ENCODE data around the gene LMBR1.
A peak's percentile ranks its signal among the peaks of the same experiment; 100 is the strongest.

Gene LMBR1

DNA sequence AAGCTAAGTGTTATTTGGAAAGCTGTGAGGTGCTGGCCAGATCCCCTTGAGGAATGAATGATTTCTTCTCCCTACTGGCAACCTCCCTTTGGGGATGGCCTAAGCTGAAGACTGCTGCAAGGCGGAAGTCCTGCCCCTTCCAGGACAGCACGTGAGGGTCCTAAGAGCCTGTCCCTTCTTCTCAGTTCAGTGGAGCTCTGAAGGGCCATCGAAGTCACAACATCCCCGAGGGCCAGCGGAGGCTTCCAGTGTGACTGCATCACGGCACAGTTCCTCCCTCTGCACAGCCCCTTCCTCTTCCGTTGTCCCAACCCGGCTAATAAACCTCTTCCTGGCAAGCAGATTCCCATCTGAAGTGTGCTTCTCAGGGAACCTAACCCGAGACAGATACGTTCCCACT lies 208.7 kb downstream of the LMBR1 start:
- no peak for DNase-seq

DNA sequence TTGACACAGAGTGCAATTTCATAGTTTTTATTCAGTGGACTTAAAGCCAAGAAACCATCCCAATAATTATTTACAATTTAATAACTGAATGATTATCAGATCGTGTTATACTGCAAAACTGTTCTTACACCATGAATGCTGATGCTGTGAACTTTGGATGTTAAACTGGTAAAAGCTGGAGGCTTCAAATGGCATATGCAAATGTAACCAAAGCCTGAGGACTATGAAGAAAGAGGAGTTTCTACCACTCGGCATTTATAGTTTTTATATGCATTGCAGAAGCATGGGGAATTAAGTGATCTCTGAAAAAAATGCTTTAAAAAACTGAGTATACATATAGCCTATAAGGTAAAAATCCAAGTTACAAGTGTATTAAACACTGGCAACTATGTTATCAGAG lies 210.1 kb downstream of the LMBR1 start:
- no peak for DNase-seq

DNA sequence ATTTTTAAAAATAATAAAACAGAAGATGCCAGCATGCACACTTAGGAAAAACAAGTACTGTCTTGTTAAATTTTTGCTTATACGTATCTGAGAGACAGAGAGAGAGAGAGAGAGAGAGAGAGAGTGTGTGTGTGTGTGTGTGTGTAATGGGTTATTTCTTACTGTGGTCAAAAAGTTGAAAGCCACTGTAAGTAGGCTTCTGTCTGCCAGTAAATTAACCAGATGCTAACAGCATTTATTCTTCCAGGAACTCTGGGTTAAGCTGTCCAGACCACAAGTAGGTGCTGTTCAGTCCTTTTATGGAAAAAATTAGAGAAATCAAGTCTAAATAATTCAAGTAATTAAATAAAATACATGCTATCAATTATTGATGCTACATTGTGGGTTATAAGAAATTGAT lies 212.7 kb downstream of the LMBR1 start:
- no peak for DNase-seq

DNA sequence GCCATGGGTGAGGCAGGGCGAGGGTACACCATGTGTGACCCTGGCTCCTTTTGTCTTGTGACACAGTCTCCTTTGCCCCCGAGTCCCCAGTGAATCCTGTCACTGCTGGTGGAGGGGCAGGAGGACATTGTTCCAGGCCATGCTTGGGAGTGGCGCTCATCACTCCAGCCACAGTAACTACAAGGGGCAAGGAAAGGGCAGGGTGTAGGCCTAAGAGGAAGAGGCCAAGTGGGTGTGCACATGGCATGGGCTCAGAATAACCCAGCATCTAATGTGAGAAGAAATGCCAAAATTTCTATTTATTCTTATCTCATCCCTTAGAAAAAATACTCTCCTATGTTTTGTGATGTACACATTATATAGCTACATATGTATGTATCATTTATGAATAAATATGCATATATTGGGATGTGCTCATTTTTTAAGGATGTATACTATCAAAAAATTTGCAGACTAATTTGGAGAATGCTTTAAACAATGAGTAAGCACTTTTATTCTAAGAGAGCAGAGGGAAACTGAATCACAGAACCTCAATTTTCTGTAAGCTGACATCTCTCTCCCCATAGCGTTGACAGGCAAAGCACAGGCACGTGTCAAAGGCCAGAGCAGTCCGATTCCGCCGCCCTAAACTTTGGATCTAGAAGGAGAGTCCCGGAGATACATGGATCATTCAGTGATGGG lies 215.5 kb downstream of the LMBR1 start:
- no peak for DNase-seq

DNA sequence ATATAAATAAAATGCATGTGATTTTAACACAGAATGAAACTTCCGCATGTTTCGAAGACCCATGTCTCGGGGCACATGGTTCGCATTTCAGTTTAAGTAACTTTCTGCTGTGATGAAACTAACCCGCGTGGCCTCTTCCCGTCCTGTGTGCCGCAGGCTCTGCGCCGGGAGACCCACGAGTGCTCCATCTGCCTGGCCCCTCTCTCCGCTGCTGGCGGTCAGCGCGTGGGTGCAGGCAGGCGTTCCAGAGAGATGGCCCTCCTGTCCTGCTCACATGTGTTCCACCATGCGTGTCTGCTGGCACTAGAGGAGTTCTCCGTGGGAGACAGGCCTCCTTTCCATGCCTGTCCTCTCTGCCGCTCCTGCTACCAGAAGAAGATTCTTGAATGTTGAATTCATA lies 216.7 kb downstream of the LMBR1 start:
- no peak for DNase-seq

DNA sequence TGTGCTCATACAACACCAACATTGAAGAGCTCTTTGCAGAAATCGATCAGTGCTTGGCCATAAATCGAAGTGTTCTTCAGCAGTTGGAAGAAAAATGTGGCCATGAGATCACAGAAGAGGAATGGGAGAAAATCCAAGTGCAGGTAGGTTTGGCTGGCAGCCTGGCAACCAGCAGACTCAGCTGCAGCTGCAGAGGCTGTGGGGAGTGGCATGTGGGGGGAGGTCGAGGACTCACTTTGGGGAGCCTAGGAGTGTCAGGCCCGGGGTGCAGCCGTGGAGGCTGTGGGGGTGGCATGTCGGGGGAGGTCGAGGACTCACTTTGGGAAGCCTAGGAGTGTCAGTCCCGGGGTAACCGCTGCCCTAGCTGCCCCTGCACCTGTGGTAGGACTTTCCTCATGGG lies 217.3 kb downstream of the LMBR1 start:
- peak; percentile 48 for DNase-seq

DNA sequence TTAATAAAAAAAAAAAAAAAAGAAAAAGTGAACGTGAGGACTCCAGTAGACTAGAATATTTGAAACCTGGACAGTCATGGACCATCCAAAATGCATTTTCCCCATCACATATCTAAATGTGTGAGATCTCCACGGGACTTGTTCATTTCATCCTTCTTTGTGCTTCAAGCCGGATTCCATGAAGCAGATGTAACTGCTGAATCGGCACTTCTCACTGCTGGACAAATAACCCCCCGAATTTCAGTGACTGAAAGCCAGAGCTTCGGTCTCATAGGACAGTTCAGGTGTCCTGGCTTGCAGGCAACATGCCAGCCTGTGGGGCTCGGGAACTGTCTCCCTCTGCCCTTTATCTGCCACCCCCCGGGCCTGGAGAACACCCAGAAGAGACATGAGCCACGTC lies 219.1 kb downstream of the LMBR1 start:
- no peak for DNase-seq

DNA sequence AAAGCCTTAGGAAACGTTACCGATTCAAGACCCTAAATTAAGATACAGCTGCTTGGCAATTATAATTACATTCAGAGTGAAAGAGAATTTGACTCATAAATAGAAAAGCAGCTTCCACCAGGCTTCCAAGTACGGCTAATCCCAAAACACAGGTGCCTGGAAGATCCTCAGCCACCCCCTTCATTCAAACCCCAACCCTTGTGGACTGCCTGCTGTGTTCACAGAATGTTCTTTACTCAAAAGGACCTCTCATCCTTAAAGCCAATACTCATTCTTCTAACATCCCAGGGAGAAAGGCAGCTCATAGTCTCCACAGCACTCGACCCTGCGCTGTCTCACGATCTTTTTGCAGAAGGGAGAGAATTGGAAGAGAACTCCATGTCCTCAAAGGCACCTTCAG lies 219.5 kb downstream of the LMBR1 start:
- DNase-seq: no peak

DNA sequence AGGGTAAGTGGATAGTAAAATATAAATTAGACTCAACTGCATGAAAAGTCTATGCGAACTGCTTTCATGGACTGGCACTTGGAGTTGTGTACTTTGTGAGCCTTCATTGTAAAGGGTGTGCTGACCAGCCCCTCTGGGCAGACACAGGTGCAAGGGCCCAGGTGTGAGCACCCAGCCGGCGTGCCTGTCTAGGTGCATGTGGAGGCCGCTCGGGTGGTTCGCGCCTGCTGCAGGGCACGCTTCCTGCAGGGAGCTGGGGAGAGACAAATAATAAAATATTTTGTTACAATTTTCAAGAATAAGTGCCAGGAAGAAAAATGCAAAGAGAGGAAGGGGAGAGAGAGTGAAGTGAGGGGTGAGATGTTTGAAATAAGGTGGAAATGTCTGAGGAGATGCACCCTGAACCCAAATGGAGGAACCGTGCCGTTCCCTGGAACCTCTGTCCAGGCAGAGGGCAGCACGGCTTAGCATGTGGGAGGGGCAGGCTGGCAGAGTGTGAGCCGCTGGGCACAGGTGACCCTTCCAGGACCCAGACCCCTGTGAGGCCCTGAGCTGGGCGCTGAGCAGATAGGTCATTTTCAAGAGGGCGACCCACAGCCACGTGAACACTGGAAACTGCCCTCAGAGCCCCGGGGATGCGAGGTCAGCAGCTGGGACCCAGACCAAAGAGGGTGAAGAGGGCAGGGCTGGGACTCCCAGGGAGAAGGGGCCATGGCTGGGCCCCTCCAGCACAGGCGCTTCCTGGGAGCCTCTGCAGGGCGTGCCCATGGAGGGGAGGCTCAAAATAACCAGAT lies 223.8 kb downstream of the LMBR1 start:
- no peak for DNase-seq

DNA sequence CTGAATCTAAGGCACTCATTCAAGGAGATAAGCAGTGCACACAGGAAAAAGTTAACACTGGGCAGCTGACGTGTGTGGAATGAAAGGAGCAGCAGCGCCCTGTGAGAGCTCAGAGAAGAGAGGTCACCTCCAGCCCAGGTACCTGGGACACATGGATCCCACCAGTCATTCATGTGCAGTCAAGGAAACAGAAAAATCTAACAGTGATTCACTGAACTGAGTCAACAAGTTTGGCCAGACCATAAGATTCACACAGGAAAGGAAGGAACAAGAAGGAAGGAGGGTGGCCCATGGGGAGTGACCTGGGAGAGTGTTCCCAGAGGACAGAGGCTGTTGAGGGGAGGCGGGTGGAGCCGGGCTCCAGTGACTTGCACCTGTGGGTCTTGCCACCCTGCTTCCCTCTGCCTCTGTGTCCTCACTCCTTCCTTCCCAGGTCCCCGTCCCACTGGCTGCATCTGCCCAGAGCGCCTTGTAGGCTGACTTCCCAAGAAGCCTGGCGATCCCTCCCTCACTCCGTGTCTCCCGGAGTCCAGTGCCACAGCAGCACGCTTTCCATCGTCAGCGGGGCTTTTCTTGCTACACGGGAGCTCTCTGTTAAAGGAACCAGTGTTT lies 224.7 kb downstream of the LMBR1 start:
- DNase-seq: no peak

DNA sequence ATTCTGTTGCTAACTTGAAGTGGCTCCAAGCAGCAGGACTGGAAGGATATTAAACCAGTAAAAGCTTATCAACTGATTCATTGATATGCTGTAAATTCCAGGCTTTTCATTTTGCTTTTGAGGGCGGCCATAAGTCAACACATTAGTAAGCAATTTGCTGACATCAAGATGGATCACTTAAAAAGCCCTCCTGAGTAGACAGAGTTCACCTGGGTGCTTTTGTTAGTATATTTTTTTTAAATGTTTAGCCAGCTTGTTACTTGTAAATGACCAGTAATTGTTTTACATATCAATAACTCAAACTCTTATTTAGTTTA lies 225.9 kb downstream of the LMBR1 start:
- no peak for DNase-seq

DNA sequence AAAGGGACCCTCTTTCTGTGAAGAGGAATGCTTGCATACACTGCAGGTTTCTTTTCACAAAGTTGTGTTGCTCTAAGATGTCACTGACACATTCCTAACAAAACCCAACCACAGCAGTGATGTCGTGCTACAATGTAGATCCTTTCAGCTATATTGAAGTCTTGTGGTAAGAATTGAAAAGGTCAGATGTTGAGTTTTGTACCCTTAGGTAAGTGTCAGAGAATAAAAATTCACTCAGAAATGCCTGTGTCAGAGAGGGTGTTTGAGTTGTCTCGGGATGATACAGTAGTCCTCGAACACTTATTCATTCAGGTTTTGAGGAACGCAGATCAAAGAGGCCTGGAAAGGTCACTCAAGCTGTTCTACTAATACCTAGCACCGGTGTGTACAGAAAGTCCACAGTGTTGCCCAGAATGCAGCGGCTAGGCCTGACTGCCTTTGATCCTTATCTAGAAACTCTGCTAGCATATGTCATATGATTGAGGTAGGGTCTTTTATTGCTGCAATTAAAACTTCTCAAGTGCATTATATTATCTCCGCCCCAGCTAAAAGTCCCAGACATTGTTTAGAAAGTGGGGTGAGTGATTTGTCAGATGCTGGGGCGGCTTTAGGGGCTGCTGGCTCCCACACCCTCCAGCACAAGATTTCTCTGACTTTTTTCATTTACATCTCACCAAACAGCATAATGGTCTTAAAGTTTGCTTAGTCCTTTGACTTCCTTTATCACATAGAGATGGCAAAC lies 226.4 kb downstream of the LMBR1 start:
- no peak for DNase-seq

DNA sequence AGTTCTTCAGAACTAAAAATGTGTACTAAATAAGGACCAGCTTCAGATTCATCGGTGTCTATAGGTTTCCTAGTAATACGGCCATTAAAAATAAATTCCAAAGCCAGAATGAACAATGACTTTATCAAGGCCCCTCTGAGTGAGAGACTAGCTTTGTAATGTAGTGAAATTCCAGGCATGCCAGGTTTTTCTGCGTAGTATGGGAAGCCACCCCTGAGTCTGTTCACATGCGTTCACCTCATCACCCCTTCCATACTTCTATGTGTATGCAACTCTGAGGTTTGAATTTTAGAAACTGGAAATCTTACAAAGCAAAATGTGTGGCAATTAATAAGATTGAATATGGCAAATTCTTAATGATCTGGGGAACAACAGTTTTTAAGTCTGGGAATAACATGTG lies 227.9 kb downstream of the LMBR1 start:
- DNase-seq: no peak

DNA sequence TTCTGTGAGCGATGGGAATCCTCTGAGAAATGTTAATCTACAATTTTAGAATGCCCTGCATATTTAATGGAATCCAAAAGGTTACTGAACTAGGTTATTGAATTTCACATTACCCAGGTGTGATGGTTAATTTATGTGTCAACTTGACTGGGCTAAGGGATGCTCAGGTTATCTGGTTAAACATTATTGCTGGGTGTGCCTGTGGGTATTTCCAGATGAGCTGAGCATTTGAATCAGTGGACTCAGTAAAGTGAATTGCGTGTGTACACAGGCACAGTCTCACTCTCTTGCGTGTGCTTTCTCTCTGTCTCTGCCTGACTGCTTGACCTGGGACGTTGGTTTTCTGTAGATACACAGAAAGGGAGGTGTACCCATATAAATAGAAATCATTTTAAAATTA lies 230.7 kb downstream of the LMBR1 start:
- DNase-seq: no peak

DNA sequence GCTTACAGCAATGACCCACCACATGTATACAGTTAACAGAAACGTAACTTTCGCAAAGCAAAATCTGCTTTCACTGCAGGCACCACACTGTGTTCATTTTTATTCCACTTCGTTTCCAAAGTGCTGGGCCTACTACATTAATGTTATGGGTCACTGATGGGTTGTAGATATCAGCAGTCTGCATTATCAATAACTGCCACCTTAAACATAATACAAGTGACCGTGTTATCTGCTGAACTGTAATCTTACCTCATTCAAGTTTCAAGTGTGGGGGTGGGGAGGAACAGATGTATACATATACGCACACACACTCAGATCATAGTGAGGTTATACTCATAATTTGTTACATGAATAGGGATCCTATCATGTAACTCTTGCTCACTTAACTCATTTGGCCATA lies 231.3 kb downstream of the LMBR1 start:
- no peak for DNase-seq

DNA sequence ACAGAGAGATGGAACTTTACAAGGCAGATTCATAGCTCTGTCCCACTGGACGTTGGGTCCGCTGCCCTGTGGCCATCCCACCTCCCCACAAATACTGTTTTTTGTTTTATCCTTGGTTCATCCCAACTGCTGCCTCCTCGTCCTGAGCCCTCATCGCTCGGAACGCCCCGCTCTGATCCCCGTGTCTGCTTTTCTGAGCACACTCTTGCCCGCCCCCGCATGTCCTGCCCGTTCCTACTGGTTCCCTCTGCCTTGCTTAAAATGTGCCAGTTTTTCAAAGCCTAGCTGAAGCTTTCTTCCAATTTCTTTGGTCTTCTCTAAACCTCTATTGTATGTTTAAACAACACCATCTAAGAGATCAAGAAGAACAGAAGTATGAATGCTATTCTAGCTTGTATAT lies 233.0 kb downstream of the LMBR1 start:
- DNase-seq: no peak

DNA sequence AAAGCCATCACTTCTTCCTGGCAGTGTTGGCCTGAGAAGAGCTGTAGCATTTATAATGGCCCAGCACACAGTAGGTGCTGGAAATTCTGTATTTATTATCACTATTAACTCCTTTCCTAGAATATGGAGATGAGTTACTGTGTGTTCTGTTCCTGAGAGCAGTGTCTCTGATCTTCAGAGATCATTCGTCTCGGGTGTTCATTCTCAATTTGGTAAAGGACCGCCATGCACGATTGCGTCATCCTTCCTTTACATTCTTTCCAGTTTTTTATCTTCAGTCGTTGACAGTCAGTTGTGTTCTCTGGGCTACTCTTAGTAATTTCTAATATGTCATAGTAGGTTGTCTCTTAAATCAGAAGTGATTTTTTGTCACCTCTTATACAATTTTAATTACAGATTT lies 233.8 kb downstream of the LMBR1 start:
- no peak for DNase-seq

DNA sequence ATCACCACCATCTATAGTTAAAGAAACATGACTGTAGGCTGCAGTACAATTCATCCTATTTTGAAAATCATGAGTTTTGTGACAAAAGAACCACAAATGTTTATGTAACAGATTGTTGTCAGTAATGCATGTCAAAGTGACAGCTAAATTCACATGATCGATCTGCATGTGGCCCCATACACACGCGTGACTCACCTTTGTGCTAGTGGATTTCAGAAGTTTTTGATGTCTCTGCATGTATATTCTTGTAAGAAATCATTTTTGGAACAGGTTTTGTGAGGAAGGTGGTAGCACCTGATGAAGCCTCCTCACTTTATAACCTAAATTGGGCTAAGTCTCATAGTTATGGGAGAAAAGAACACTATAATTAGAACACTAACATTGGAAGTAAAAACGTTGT lies 235.3 kb downstream of the LMBR1 start:
- DNase-seq: no peak

DNA sequence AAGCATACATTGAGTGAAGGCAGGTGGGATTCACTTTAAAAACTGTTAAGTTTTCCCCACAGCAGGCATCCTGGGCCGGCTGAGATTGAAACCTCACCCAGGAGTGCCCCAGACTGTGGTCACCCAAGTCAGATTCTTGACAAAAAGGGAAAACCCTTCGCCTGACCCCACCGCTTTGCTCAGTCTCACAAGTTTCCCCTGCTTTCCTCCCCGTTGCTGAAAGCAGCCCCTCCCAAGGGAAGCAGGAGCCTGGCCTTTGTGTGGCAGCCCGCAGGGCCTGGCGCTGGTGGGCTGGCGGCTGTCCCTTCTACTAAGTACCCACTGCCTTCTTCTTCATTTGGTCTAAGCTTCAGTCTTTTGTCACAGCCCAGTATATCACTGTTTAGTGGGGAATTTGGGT lies 236.4 kb downstream of the LMBR1 start:
- no peak for DNase-seq

DNA sequence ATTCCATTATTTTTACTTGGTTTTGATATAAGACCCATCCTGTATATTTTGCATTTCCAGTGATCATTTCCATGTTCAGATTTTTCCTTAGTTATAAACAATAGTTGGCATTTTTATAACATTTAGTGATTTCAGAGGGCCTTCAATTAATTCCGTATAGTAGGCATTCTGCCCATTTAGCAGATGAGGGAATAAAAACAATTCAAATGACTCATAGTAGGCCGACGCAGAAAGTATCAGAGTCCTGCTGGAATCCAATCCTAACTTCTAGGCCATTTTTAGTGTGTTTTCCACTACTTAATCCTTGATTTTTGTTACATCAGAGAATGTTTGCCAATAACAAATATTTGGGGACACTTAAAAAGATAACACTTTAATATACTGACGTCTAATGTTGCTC lies 237.0 kb downstream of the LMBR1 start:
- no peak for DNase-seq

DNA sequence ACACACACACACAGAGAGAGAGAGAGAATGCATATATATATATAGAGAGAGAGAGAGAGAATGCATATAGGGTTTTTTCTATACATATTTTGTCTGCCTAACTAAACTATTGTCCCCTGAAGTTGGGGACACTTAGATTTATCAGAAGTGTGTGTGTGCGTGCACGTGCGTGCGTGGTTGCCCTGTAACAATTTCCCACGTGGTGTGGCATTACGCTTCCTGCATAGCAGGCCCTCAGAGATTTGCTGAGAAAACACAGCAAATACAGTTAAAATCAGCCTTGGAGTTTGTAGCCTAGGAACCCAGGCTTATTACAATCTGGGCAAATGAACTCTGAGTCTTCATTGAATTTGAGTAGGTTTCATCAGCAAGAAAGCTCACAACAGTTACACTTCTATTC lies 237.7 kb downstream of the LMBR1 start:
- no peak for DNase-seq

DNA sequence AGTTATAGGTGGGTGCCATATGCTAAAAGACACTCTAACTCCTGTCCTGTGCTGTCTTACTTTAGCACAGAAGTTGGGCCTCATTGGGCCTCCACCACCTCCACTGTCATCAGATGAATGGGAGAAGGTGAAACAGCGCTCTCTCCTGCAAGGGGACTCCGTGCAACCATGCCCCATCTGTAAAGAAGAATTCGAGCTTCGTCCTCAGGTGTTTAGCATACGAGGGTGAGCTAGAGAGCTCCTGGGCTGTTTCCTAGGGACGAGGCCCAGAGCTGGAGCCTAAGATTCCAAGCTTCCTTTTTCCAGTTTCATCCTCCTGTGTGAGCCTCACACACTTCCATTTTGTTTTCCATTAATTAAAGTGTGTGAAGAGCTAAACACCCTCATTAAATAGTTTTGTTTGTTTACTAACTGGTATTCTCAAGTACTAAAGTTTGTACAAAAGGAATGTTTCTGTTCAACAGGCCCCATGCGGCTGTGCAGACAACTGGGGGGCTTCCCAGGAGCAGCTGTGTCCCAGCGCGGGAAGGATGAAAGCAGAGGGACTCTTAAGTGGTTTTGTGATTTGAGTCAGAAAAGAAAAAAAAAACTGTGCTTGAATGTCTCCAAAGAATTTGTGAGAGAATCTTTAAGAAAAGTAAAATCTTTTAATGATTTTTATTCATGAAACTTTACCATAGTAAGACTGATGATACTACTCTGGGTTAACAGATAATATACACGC lies 238.3 kb downstream of the LMBR1 start:
- DNase-seq: no peak

DNA sequence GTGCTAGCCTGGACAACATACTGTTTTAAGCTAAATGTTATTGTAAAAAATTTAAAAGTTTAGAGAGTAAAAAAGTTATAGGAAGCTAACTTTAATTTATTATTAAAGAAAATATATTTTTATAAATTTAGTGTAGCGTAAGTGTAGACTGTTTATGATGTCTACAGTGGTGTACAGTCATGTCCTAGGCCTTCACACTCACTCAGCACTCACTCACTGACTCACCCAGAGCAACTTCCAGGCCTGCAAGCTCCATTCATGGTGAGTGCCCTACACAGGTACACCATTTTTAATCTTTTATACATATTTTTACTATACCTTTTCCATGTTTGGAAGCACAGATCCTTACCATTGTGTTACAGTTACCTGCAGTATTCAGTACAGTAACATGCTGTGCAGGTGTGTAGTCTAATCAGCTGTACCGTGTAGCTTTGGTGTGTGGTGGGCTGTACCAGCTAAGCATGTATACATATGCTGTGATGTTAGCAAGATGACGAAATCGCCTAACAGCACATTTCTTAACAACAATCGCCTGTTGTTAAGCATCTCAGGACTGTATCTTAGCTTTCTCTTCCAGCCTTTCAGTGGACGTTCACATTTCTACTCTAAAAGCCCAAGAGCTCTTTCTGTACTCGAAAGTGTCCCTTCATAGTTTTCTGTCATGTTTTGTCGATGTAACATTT lies 240.0 kb downstream of the LMBR1 start:
- no peak for DNase-seq
